Esophagus (tissue), 2 donors: ENCODE results near the gene HEATR9. TPM values are rescaled to one million over a fixed set of nuclear protein-coding genes. Genes with fewer than 3 reads are reported as not detected.
"Not testable (repeated sequence)": the region's sequence is repeated elsewhere in the genome, so short reads cannot be mapped to it uniquely, and the experiment has no call there.

ENCODE experiments used
- H3K27ac ChIP-seq, 2 donors: one replicate each; pipeline ENCODE4 v1.5.1; 2013; ENCODE audit warnings: low read depth in 2 of 2, mild to moderate bottlenecking in 2 of 2, inconsistent platforms in 1 of 2, low read length in 1 of 2, moderate library complexity in 1 of 2
- H3K27me3 ChIP-seq, 2 donors: one replicate each; pipeline ENCODE4 v1.6.1; 2013; ENCODE audit warnings: low read length in 2 of 2, control low read depth in 1 of 2, mild to moderate bottlenecking in 1 of 2; ENCODE audit not compliant: insufficient read depth in 2 of 2, control insufficient read depth in 1 of 2
- H3K36me3 ChIP-seq, 2 donors: one replicate each; pipeline ENCODE4 v1.6.1; 2013; ENCODE audit warnings: low read length in 1 of 2; ENCODE audit not compliant: control insufficient read depth in 2 of 2, insufficient read depth in 2 of 2
- H3K4me1 ChIP-seq, 2 donors: one replicate each; pipeline ENCODE4 v1.6.1; 2013; ENCODE audit warnings: low read length in 1 of 2; ENCODE audit not compliant: control insufficient read depth in 2 of 2, insufficient read depth in 2 of 2
- H3K4me3 ChIP-seq, 2 donors: one replicate each; pipeline ENCODE4 v1.5.1; 2013; ENCODE audit warnings: low read length in 2 of 2, mild to moderate bottlenecking in 2 of 2, low read depth in 1 of 2, moderate library complexity in 1 of 2
- H3K9me3 ChIP-seq, 2 donors: one replicate each; pipeline ENCODE4 v1.6.1; 2013; ENCODE audit warnings: mild to moderate bottlenecking in 2 of 2, low read depth in 1 of 2, low read length in 1 of 2, moderate library complexity in 1 of 2; ENCODE audit not compliant: control insufficient read depth in 2 of 2, insufficient read depth in 1 of 2
- WGBS, 2 donors: extraction: QIAGEN DNeasy Blood & Tissue Kit; methylation state at CpG; one replicate each; pipeline ENCODE4 v1.1.7; 2013; 5-methylcytosine and 5-hydroxymethylcytosine counted together
- polyA plus RNA-seq, 2 donors: library from polyadenylated mRNA; stranded (reverse); fragments of 200-250 nt; gene quantifications; one replicate each; pipeline ENCODE4 v1.2.3, GENCODE V29; 2013
- donor health status: healthy with polysubstance abuse.
- donor health status: Bipolar disorder and iron deficiency.

HEATR9 gene
- polyA plus RNA-seq, 2 donors, result 0.05 to 0.08 TPM

DNA sequence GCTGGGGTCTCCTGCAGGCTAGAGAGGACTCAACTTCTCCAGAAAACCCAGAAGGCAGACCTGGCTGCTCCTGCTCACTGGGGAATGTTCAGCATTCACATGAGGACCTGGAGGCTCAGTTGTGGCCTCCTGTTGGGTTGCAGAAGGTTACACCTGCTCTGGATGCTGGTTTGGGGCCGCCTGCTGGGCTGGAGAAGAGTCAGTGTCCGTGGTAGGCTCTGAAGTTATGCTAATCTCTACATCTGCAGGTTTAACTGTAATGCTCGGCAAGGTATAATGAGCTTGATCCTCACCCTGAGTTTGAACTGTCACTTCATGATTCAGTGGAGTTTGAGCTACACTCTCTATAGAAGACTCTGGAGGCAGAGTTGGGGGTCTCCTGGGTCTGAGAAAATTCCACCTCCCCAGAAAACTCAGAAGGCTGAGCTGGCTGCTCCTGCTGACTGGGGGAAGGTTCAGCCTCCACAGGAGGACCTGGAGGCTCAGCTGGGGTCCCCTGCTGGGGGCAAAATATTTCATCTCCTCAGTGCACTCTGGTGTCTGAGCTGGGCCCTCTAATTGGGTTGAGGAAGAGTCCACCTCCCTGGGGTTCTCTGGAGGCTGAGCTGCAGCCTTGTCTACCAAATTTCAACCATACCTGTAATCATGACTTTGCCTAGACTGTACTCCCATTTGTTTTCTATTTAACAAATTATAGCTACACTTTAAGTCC is 38.4 kb upstream of the HEATR9 start:
- H3K4me3 ChIP-seq, result no peak overlapping the region
- H3K27ac ChIP-seq, result no peak overlapping the region
- no peaks in the 10 kb centered on the region for H3K9me3 ChIP-seq
- no peaks in the 10 kb centered on the region for H3K27me3 ChIP-seq
- no peaks in the 10 kb centered on the region for H3K36me3 ChIP-seq
- WGBS, 2 donors, result 66 to 78% methylated on average over 3 of the region's 3 CpGs
- no peaks in the 10 kb centered on the region for H3K4me1 ChIP-seq

DNA sequence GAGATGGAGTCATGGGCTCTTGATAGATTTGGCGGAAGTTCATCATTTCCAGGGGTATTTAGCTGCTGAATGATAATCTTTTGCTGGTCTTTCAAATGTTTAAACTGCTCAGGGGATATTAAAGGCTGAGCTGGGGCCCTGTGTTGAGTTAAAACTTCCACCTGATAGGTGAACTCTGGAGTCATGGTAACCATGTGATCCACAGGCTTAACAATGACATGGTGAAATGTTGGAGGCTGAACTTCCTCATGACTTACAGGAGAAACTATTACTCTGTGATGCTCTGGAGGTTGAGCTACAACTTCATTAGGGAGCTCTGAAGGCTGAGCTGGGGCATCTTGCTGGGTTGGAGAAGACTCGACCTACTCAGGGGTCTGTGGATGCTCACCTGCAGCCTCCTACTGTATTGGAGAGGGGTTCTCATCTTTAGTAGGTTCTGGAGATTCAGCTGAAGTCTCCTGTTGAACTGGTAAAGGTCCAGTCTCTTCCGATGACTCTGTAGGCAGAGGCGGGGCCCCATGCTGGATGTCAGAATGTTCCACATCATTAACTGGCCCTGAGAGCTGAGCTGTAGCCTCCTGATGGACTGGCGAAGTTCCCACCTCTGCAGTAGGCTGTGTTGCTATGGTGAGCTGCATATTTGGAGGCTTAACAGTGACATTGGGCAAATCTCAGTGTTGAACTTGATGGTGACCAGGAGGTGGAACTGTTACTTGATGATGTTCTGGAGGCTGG is 37.7 kb upstream of the HEATR9 start:
- Histone ChIP-seq H3K27me3 (no peaks in the 10 kb centered on the region), H3K4me1 (no peaks in the 10 kb centered on the region), H3K9me3 (no peaks in the 10 kb centered on the region), H3K4me3 (no peak overlapping the region), H3K36me3 (no peaks in the 10 kb centered on the region), H3K27ac (no peak overlapping the region)
- 90 to 91% methylated on average over 5 of the region's 5 CpGs for whole genome bisulfite sequencing, 2 donors

DNA sequence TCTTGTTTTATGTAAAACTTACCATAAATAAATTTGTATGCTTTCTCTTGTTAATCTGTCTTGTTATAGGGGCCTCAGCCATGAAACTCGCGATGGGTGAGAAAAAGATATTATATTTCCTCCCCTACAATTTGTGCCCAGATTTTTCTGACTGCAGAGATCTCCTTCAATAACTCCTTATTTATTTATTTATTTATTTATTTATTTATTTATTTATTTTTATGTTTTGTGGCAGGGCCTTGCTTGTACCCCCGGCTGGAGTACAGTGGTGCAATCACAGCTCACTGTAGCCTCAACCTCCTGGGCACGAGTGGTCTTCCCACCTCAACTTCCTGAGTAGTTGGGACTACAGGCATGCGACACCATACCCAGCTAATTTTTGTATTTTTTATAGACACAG is 34.8 kb upstream of the HEATR9 start:
- no peaks in the 10 kb centered on the region for H3K27me3 ChIP-seq
- no peak overlapping the region for H3K4me3 ChIP-seq
- H3K9me3 ChIP-seq, result no peaks in the 10 kb centered on the region
- peaks cover 0 to 6% of the 10 kb centered on the region in 2 donors for H3K4me1 ChIP-seq
- H3K27ac ChIP-seq, result no peak overlapping the region
- 88 to 93% methylated on average over 5 of the region's 5 CpGs for WGBS, 2 donors
- no peaks in the 10 kb centered on the region for H3K36me3 ChIP-seq

DNA sequence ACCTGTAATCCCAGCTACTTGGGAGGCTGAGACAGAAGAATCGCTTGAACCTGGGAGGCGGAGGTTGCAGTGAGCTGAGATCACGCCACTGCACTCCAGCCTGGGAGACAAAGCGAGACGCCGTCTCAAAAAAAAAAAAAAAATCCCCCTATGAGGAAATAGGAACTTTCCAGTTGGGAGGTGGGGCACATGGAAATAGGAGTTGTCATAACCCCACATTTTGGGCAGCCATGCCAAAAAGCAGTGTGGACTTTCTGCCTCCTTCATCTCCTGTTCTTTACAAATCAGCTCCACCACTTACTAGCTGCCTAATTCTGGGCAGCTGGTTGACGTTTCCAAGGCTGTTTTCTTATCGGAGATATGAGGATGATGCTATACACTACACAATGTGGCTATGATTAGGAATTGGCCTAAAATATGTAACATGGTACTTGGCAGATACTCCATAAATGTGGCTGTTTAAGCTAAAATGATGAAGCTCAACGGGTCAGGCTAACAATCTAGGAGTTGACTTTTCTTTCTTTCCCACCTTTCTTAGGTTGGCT is 33.0 kb upstream of the HEATR9 start:
- H3K9me3 ChIP-seq, result no peaks in the 10 kb centered on the region
- peaks cover 0 to 6% of the 10 kb centered on the region in 2 donors for H3K4me1 ChIP-seq
- H3K27me3 ChIP-seq, result no peaks in the 10 kb centered on the region
- no peak overlapping the region for H3K27ac ChIP-seq
- H3K4me3 ChIP-seq, result no peak overlapping the region
- no peaks in the 10 kb centered on the region for H3K36me3 ChIP-seq
- 86 to 93% methylated on average over 9 of the region's 9 CpGs for WGBS, 2 donors

DNA sequence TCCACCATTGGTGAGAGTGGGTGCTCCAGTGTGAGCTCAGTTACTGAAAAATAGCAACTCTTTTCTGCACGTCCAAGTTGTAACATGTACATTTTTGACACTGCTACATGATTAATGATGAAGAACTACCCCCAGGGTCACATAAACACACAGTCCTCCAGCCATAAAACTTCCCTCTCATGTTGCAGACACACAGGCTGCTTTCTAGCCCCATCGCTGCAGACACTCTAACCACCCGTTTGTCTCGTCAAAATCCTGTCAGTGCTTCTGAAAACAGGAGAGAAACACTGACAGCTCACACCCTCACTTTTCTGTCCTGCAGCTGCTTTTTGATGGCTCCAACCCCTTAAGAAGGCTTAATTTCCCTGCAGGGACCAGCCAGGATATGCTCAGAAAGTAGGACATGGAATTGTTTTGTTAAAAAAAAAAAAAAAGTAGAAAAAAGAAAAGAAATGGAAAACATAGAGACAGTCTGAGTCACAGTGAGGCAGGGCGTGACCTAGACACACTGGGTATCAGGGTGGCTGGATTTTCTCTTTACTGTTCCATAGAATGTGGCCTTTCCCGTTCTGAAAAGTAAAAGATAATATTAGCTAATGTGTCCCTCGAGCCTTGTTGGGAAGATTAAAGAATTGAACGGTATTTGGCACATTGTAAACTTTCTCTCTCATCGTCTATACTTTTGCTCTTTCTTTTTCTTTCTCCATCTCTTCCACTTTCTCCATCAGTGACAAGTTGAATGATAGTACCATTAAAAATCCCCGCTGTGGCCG is 32.2 kb upstream of the HEATR9 start:
- Histone ChIP-seq H3K4me1 (peaks cover 0 to 8% of the 10 kb centered on the region in 2 donors), H3K9me3 (no peaks in the 10 kb centered on the region), H3K27me3 (no peaks in the 10 kb centered on the region), H3K36me3 (no peaks in the 10 kb centered on the region), H3K4me3 (no peak overlapping the region), H3K27ac (peak overlapping the region in 1 of 2 donors; percentile 44)
- 32 to 52% methylated on average over 11 of the region's 11 CpGs for WGBS, 2 donors

DNA sequence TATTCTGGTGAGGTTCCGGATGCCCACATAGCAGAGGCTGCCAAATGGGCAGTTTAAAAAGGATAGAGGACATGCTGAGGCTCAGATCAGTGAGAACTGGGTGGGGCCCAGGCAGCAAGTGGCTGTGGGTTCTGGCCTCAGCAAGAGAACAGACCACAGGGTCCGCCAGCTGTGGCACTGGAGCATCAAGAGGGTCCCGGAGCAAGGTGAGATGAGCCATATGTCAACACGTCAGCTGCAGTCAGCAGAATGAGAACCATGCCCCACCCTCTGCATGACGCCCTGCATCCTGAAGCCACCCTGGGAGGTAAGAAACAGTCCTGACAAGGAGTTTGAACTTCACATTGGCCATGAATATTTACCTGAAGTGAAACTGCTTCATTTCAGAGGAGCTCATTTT is 31.6 kb upstream of the HEATR9 start:
- H3K9me3 ChIP-seq, result no peaks in the 10 kb centered on the region
- no peak overlapping the region for H3K4me3 ChIP-seq
- 46 to 59% methylated on average over 5 of the region's 5 CpGs for WGBS, 2 donors
- H3K4me1 ChIP-seq, result peaks cover 0 to 8% of the 10 kb centered on the region in 2 donors
- no peak overlapping the region for H3K27ac ChIP-seq
- no peaks in the 10 kb centered on the region for H3K36me3 ChIP-seq
- H3K27me3 ChIP-seq, result no peaks in the 10 kb centered on the region

DNA sequence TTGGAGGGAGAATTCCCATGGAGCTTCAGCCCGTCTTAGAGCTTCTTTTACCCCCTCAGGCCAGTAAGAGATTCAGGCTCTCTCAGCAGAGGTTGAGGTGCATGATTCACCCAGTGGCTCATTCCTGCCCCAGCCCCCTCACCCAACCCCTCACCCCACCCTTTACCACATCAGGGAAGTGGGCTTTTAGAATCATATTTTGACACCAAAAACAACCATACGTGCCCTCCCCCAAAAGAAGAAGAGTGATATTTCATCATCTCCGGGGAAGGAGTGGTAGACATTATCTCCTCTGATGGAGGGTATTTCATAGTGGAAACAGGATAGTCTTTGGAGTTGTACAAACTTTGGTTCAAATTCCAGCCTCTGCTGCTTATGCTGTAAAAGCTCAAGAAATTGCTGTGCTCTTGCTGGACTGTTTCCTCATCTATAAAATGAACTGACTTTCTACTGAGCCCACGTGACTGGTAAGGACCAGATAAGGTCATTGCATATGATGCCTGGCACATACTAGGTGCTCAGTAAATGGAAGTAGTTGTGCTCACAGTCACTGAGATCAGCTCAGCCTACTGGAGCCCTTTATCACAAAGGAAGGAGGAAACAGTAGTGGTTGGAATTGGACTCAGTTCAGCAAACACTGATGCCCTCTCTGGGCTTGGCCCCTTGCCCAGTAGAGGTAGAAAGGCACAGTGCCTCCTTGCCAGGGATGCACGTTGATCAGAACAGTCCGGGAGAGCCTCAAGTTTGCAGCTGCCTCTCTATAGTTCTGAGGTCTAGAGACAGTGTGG is 29.8 kb upstream of the HEATR9 start:
- Histone ChIP-seq H3K36me3 (no peaks in the 10 kb centered on the region), H3K27me3 (no peaks in the 10 kb centered on the region), H3K4me3 (no peak overlapping the region), H3K27ac (no peak overlapping the region), H3K9me3 (no peaks in the 10 kb centered on the region), H3K4me1 (peaks cover 0 to 8% of the 10 kb centered on the region in 2 donors)
- WGBS, 2 donors, result 45 to 53% methylated on average over 6 of the region's 6 CpGs

DNA sequence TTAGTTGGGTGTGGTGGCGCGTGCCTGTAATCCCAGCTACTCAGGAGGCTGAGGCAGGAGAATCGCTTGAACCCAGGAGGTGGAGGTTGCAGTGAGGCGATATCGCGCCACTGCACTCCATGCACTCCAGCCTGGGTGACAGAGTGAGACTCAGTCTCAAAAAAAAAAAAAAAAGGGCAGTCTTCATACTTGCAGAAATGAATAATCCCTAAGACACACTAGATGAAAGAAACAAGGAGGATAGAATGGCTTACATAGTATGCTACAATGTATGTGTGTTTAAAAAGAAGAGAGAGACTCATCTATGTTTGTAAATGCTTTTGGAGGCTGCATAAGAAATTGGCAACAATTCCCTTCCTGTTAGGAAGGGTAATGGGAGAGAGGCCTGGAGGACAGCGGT is 29.1 kb upstream of the HEATR9 start:
- H3K27me3 ChIP-seq, H3K27ac ChIP-seq, H3K9me3 ChIP-seq, H3K4me3 ChIP-seq, H3K4me1 ChIP-seq, H3K36me3 ChIP-seq: not testable (repeated sequence)
- 94 to 98% methylated on average over 7 of the region's 7 CpGs for WGBS, 2 donors
